Thymus (tissue), 11 donors: ENCODE data around the gene MME. TPM values are rescaled to one million over a fixed set of nuclear protein-coding genes. Genes with fewer than 3 reads are reported as not detected.

Experiments
- DNase-seq, 9 donors: peaks; one replicate each; pipeline ENCODE4 v3.0.0-alpha.2; 2013; ENCODE audit warnings: low spot score in 9 of 9, low read depth in 6 of 9, missing footprints in 1 of 9
- H3K27ac ChIP-seq, 2 donors: one replicate each; pipeline ENCODE4 v1.5.1; 2013; ENCODE audit warnings: control low read depth in 1 of 2, low read depth in 1 of 2, low read length in 1 of 2, mild to moderate bottlenecking in 1 of 2, moderate library complexity in 1 of 2
- H3K27me3 ChIP-seq, 2 donors: one replicate each; pipeline ENCODE4 v1.5.1; 2013; ENCODE audit warnings: low read length in 1 of 2; ENCODE audit not compliant: control insufficient read depth in 2 of 2, insufficient read depth in 1 of 2
- H3K36me3 ChIP-seq, 2 donors: one replicate each; pipeline ENCODE4 v1.5.1; 2013; ENCODE audit warnings: low read length in 1 of 2, mild to moderate bottlenecking in 1 of 2, moderate library complexity in 1 of 2; ENCODE audit not compliant: control insufficient read depth in 2 of 2, insufficient read depth in 2 of 2
- H3K4me1 ChIP-seq, 2 donors: one replicate each; pipeline ENCODE4 v1.5.1; 2013; ENCODE audit warnings: low read length in 2 of 2; ENCODE audit not compliant: control insufficient read depth in 2 of 2, insufficient read depth in 2 of 2
- H3K4me3 ChIP-seq, 2 donors: one replicate each; pipeline ENCODE4 v1.5.1; 2013; ENCODE audit warnings: low read length in 2 of 2, control low read depth in 1 of 2, mild to moderate bottlenecking in 1 of 2
- H3K9me3 ChIP-seq, 2 donors: one replicate each; pipeline ENCODE4 v1.5.1; 2013; ENCODE audit warnings: low read length in 1 of 2, mild to moderate bottlenecking in 1 of 2; ENCODE audit not compliant: control insufficient read depth in 2 of 2, insufficient read depth in 1 of 2
- WGBS: extraction: QIAGEN DNeasy Blood & Tissue Kit; methylation state at CpG from one replicate; pipeline ENCODE4 v1.1.7; 2013; 5-methylcytosine and 5-hydroxymethylcytosine counted together
- polyA plus RNA-seq: library from polyadenylated mRNA; stranded (reverse); fragments of 200-250 nt; gene quantifications from one replicate; pipeline ENCODE4 v1.2.3, GENCODE V29; 2013
- total RNA-seq: library from RNA; stranded (reverse); fragments of 120-200 nt; gene quantifications from one replicate; pipeline ENCODE4 v1.2.4, GENCODE V29; 2013
- donor health status: healthy.

MME gene
- total and polyA plus RNA-seq, 2 donors, result 6.7 to 21.2 TPM

DNA sequence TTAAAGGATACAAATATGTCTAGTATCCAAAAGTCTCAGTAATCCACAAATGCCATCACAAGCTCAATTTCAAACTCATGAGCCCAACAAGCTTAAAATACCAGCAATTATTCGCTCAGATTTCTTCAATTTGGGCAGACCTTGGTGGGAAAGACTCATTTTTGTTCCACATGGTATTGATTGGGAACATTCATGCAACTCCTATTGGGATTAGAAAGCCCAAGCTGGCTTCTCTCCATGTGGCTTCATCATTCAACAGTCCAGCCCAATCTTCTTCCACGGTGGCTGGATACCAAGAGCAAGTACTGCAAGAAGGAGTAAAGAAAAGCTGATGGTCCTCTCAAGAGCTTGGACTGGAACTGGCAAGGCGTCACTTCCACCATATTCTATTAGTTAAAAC lies 147.0 kb downstream of the MME start:
- Histone ChIP-seq H3K36me3 (no peaks in the 10 kb centered on the region), H3K27ac (no peak overlapping the region), H3K4me3 (no peak overlapping the region), H3K27me3 (no peaks in the 10 kb centered on the region), H3K9me3 (no peaks in the 10 kb centered on the region), H3K4me1 (no peaks in the 10 kb centered on the region)
- DNase-seq, result no peak
- 94% methylated on average over 3 of the region's 3 CpGs for WGBS

GRCh38 chr3:155228676-155229075 lies 148.6 kb downstream of the MME start:
- Histone ChIP-seq H3K27me3 (no peaks in the 10 kb centered on the region), H3K9me3 (no peaks in the 10 kb centered on the region), H3K4me3 (no peak overlapping the region), H3K36me3 (no peaks in the 10 kb centered on the region), H3K4me1 (no peaks in the 10 kb centered on the region), H3K27ac (no peak overlapping the region)
- DNase-seq, result no peak
- 78% methylated on average over 1 of the region's 1 CpG for WGBS

DNA sequence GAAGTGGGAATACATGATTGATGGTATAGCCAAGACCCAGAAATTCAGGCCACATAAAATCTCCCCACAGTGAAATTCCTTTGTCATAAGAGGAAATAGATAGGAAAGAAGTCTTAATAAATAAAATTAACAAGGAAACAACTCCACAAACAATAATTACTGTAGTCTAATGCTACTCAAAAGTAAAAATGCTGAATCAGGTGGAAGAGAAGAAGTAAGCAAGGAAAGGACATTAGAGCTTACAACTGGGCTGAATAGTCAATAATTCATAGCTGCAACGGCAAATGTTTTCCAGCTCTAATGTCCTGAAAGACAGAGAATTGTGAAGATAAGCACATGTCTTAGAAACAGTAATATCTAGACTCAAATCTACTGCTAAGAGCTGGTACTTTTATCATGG lies 149.0 kb downstream of the MME start:
- WGBS, result 96% methylated on average over 1 of the region's 1 CpG
- H3K4me3 ChIP-seq, result no peak overlapping the region
- DNase-seq, result no peak
- no peaks in the 10 kb centered on the region for H3K36me3 ChIP-seq
- no peaks in the 10 kb centered on the region for H3K27me3 ChIP-seq
- no peak overlapping the region for H3K27ac ChIP-seq
- no peaks in the 10 kb centered on the region for H3K9me3 ChIP-seq
- H3K4me1 ChIP-seq, result no peaks in the 10 kb centered on the region

DNA sequence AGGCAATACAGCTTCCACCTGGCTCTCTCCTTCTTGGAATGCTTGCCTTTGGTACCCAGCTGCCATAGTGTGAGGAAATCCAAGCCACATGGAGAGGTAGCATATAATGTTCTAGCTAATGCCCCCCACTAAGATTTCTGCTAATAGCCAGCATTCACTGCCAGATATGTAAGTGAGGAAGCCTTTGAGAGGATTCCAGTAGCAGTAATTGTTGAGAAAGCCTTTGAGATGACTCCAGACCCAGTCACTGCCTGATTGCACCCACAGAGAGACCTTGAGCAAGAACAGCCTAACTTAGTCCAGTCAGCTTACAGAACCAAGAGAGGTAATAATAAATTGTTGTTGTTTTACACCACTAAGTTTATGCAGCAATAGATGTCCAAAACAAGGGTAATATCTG lies 150.3 kb downstream of the MME start:
- no peak overlapping the region for H3K27ac ChIP-seq
- H3K27me3 ChIP-seq, result no peaks in the 10 kb centered on the region
- H3K9me3 ChIP-seq, result no peaks in the 10 kb centered on the region
- H3K36me3 ChIP-seq, result no peaks in the 10 kb centered on the region
- no peak for DNase-seq
- H3K4me1 ChIP-seq, result no peaks in the 10 kb centered on the region
- no peak overlapping the region for H3K4me3 ChIP-seq

DNA sequence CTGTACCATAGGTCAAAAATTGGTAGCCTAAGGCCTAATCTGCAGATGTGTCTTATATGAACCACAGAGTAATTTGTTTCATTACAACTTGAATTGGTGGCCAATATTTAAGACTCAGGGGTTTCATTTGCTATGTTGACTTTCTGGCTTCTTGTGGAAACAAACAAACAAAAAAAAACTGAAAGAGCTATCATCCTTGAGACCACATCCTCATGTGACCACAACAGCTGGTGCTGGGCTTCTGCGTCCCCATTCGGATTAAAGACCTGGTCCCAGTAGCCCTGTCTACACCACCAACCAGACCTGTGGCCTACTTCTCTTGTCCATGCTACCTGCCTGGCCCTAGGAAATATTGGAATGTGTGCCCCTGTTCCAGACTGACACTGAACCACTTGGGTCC lies 151.7 kb downstream of the MME start:
- Histone ChIP-seq H3K4me3 (no peak overlapping the region), H3K27ac (no peak overlapping the region), H3K27me3 (no peaks in the 10 kb centered on the region), H3K36me3 (no peaks in the 10 kb centered on the region), H3K9me3 (no peaks in the 10 kb centered on the region), H3K4me1 (no peaks in the 10 kb centered on the region)
- DNase-seq, result no peak
- WGBS, result 87% methylated on average over 2 of the region's 2 CpGs

DNA sequence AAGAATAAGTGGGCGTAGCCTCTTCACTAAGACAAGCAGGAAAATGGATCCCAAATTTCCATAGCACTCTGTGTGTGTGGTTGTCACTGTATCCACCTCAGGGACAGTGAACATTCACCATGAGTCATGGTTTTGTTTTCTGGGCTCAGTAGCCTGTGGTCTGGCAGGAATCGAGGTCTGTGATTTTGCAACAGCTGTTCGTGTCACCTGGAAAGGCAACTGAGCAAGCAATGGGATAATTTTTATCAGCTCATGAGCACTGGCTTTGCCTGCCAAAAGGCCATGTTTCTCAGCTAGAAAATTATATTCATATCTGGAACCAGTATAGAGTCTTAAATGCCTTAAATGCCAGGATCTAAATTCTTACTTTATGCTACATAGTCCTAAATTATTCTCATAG lies 152.5 kb downstream of the MME start:
- H3K4me1 ChIP-seq, result no peaks in the 10 kb centered on the region
- H3K27ac ChIP-seq, result no peak overlapping the region
- no peaks in the 10 kb centered on the region for H3K36me3 ChIP-seq
- H3K4me3 ChIP-seq, result no peak overlapping the region
- H3K9me3 ChIP-seq, result no peaks in the 10 kb centered on the region
- DNase-seq, result no peak
- H3K27me3 ChIP-seq, result no peaks in the 10 kb centered on the region
- 81% methylated on average over 3 of the region's 3 CpGs for WGBS

- Histone ChIP-seq H3K9me3 (no peaks in the 10 kb centered on the region), H3K4me3 (no peak overlapping the region), H3K27ac (no peak overlapping the region), H3K27me3 (no peaks in the 10 kb centered on the region), H3K4me1 (no peaks in the 10 kb centered on the region), H3K36me3 (no peaks in the 10 kb centered on the region)
- WGBS, result 92% methylated on average over 2 of the region's 2 CpGs
- DNase-seq, result no peak
Observed at GRCh38 chr3:155233213-155233612, 153.1 kb downstream of the MME start.

Other genes starting within 250 kb of the MME start
- gene STRIT1, start 213.4 kb downstream of the MME start, total RNA-seq, result not detected
- 0.32 TPM for gene STRIT1, start 213.4 kb downstream of the MME start, polyA plus RNA-seq